SW 1271 (cell line): ENCODE data around the gene CLEC7A.

Source experiments
- DNase-seq, 2 experiments: peaks; one replicate each; lab custom pipeline; 2025; lab: John Stamatoyannopoulos, UW

The CLEC7A gene

DNA sequence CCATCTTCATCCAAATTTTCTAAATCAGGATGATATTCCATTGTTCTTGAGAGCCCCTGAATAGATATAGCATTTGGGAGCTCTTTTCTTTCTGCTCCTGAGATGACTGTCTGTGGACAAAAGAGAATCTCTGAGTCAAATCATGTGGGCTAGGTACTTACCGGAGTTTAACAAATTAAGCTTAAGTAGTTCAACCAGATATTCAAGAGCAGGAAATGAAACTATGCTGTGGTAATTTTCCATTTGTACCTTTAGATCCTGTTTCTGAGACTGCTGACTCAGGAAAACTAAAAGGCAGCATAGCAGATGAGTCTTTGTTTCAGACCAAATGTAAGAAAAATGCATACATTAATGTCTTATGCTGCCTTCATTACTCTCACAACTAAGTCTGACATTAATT is at the start of gene CLEC7A:
Gene CLEC7A, minus strand, starts transcription at position 158 of the 400 bp plus-strand sequence. Its CDS starts 117 bp downstream, at position 41.
- DNase-seq = no peak

DNA sequence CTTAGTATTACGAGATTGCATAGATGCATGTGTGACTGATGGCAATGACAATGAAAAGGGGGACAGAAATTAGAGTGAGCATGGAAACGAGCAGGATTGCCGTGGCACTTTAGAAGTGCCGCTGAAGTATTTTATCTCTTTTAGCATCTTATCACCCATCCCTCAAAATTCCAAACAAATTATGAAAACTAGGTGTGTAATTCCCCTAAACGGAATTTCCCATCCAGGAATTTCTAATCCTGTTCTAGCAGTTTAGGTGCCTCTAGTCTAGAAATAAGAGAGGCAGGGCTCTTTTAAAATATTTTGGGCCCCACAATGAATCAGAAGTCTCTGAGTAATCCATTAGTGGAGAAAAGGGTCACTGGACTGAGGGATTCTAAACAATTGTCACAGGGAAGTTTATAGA is 49.8 kb upstream of the CLEC7A start:
- DNase-seq = no peak

GRCh38 chr12:10178821-10179220 is 48.8 kb upstream of the CLEC7A start, which contains the start of gene TMEM52B:
Gene TMEM52B, plus strand, starts transcription at chr12:10179032. Its CDS starts 543 bp downstream, at chr12:10179575.
- DNase-seq = no peak

DNA sequence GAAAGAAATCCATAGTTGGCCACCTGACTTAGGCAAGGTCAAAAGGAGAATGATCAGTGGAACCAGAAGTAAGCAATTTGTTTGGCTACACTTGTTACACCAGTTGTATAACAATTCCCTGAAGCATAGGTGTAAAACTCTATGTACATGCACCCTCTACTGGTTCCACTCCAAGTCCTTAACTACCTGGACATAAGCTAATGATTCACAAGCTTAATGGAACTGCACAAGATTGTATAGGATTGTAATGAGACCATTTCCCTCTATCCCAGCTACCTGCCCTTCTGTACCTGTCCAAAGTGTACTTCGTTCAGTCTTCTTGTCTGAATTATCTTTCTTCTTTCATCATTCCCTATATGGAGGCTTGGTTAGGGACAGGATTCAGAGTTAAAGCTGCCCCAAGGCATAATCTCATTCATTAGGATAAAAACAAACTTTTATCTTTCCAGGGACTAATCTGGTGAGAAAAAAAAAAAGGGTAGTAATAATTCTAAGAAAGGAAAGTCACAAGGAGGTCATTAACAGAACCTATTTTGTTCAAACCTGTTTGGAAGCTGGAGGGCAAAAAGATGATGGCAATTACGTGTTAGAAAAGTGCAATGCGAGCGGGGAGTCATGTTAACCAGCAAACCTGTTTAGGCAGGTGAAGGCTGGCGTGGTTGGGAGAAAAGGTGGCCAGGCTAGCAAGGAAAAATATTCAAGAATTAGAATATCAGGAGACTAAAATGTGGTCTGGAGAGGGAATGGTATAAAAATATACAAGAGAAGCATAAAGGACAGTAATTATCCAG is 46.0 kb upstream of the CLEC7A start:
- DNase-seq = no peak

DNA sequence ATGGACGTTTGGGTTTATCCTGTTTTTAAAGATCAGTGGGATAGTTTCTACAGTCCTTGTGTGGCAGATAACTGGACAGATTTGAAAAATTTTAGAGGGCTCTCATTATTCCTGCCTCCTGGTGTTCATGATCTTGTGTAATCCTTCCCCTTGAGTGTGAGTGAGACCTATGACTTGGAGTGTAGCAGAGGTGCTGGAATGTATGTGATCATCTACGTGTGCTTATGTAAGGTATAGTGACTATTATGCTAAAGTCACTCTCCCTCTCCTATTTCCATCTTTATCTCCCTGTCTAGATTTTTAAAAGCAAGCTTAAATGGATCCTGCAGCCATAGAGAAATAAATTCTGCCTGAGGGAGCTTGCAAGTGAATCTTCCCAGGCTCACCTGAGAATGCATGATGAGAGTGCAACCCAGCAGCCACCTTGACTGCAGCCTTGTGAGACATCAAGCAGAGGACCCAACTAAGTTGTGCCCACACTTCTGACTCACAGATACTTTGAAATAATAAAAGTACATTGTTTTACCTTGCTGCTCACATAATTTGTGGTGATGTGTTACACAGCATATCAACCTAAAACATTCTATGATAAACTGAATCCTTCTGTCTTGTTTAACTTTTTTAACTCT is 45.1 kb upstream of the CLEC7A start:
- DNase-seq = no peak

- no peak for DNase-seq
Observed at GRCh38 chr12:10171973-10172728, 42.2 kb upstream of the CLEC7A start, which contains the start of gene OLR1. Gene OLR1, minus strand, starts transcription at chr12:10172132. Its CDS starts 55 bp downstream, at chr12:10172077.

DNA sequence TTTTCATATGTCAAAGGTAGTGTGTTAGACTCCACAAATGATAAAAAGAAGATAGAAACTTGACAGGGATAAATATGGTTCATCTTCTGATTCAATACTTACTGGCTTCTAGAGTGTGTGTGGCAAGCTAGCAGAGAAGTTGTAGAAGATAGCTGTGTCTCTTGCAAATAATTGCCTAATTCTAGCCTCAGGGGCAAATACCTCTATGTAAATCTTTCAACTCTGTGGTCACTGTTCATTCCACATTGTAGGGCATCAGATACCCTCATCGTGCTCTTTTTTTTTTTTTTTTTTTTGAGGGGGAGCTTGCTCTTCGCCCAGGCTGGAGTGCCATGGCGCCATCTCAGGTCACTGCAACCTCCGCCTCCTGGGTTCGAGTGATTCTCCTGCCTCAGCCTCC is 40.2 kb upstream of the CLEC7A start:
- DNase-seq = no peak

DNA sequence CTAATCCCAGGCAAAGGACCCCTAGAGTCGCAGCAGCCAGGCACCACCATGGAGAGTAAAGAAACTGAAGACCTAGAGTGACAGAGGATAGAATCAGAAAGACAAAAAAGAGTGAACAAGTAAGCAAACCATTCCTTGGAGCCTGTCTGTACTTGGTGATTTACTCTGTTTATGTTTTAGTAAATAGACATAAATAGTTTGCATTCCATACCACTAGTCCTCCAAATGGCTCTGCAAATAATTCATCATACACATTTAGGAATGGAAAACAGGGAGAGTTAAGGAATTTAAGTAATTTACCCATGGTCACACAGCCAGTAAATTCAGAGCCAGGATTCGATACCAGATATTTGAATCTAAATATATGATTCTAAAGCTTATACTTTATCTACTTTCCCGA is 39.1 kb upstream of the CLEC7A start:
- no peak for DNase-seq

- no peak for DNase-seq
Observed at GRCh38 chr12:10167599-10167998, 37.6 kb upstream of the CLEC7A start.

GRCh38 chr12:10165421-10165820 is 35.4 kb upstream of the CLEC7A start:
- no peak for DNase-seq

DNA sequence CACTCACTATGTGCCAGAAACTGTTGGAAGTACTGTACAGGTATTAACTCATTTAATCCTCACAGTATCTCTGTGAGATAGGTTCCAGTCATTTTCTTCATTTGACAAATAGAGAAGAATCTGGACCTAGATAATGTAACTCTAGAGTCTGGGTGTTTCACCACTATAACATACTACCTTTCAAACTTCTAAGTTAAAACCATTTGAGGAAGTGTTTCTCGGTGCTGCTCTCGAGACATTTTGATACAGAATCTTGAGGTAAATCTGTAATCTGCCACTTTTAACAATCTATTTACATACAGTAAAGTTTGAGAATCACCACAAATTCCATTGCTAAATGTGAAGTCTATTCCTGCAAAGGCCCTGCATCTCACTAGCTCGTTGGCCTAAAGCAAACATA is 33.1 kb upstream of the CLEC7A start:
- no peak for DNase-seq

DNA sequence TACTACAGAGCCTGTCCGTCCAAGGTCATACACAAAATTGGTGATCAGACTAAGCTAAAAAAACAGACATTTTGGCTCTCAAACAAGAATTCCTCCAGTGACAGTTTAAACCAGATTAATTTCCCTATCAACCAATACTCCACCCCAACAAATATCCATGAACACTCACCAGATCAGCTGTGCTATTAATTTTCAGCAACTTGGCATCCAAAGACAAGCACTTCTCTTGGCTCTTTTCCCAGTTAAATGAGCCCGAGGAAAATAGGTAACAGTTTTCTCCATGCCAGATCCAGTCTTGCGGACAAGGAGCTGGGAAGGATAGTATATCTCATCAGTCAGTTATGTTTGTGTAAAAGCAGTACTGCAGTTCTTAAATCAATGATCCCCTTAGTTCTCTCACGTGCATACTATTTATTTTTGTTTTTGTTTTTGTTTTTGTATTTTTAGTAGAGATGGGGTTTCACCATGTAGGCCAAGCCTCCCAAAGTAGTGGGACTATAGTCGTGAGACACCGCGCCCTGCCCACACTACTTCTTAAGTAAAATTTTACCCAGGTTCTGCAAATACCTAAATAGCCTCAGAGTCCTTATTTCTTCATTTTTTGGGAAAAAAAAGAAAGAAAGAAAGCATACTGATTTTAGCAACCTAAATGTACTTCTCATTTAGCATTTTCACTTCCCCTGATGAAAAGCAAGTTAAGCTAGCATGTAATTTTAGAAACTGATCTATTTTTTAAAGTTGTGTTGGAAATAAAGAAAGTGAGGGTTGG is 30.8 kb upstream of the CLEC7A start:
- no peak for DNase-seq

GRCh38 chr12:10159280-10159679 is 29.3 kb upstream of the CLEC7A start:
- DNase-seq = no peak

DNA sequence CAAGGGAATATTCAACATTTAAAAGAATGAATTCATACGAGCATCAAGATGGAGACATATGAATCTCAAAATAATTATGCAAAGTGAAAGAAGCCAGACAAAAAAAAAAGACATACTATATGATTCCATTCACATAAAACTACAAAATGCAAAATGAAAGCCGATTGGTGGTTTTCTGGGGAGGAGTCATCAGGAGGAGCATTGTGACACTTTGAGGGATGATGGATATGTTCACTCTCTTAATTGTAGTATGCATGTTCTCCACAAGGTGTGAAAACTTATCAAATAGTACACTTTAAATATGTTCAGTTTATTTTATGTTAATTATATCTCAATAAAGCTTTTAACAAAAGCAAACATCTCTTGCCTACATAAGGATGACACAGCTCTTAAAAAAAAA is 28.4 kb upstream of the CLEC7A start:
- no peak for DNase-seq

- DNase-seq = no peak
Observed at GRCh38 chr12:10155966-10156365, 26.0 kb upstream of the CLEC7A start.

- DNase-seq = no peak
Observed at GRCh38 chr12:10154145-10154496, 24.1 kb upstream of the CLEC7A start.

DNA sequence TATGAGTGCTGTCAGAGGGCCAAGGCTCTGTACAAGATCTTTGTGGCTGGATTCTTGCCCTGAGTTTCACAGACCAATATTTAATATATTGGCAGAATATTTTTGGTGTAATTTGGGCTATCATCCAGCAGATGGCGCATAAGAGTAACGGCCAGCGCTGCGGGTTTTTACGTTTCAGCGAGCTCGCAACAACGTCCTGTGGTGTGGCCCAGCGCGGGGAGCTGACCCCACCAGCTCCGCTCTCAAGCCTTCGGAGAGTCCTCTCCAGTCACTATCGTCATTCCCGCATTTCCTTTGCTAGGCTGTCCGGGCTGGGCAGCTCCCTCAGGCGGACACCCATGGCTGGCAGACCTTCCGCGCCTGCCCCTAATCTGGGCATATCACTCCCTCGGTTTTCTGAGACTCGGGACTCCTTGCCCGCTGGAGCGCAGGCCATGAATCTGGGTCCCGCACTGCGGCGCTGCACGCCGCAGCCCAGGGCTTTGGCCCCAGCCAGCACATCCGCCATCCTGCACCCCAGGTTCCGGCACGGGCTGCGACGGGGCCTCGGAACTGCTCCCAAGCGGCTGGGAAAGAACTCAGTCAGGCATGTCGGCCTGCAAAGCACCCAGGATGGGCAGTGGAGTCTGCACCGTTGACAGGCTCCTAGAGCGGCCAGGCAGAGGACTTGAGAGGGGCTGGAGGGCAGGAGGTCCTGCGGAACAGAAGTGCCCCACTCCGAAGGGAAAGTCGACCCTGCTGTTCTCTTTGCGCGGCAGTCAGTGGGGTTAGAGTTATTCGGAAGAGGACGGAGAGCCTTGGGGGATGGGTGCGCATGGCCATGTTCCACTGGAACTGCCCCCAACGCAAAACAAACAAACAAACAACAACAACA is 23.5 kb upstream of the CLEC7A start:
- DNase-seq = peak in 1 of 2 experiments; percentile 68

DNA sequence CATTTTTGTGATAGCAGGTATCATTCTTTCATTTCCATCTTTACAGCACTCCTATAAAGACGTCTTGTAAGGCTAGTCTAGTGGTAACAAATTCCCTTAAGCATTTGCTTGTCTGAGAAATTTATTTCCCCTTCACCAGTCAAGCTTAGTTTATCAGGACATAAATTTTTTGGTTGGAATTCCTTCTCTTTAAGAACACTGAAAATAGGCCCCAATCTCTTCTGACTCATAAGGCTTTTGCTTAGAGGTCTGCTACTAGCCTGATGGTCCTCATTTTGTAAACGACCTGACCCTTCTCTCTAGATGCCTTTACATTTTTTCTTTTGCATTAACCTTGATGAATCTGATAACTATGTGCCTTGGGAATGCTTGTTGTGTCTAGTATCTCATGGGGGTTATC is 21.6 kb upstream of the CLEC7A start:
- no peak for DNase-seq

DNA sequence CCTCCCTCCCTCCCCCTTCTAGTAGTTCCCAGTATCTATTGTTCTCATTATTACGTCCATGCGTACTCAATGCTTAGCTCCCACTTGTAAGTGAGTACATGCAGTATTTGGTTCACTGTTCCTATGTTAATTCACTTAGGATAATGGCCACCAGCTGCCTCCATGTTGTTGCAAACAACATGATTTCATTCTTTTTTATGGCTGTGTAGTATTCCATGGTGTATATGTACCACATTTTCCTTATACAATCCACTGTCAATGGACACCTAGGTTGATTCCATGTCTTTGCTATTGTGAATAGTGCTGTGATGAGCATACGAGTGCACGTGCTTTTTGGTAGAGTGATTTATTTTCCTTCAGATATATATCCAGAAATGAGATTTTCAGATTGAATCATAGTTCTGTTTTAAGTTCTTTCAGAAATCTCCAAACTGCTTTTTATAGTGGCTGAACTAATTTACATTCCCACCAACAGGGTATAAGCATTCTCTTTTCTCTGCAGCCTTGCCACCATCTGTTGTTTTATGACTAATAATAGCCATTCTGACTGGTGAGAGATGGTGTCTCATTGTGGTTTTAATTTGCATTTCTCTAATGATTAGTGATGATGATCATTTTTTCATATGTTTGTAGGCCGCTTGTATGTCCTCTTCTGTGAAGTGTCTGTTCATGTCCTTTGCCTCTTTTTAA is 17.9 kb upstream of the CLEC7A start:
- DNase-seq = no peak

DNA sequence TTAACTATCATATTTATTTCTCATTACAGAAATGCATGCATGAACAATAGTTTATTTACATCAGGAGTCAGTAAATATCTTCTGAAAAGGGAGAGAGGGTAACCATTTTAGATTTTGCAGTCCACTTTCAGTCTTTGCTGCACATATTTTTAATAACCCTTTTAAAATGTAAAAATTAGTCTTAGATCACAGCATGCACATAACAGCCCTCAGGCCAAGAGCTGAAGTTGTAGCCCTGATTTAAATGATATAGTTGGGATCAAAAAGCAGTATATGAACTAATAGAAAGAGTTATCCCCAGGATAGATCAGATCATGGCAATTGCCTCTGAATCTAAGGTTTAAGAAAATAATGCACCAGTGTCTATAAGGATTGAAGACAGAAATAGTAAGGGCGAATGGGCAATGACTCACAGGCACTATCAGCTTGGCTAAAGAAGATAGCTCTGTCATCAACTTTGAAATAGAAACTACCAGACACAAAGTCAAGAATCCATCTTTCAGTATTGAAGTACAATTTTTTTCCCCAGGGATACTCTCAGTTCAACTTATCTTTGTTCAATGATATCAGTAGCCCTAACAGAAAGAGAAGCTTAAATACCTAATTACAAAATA is 13.1 kb upstream of the CLEC7A start:
- no peak for DNase-seq
